Fibroblast of lung (primary cell): ENCODE measurements around the gene ERCC1. TPM values are rescaled to one million over a fixed set of nuclear protein-coding genes. Genes with fewer than 3 reads are reported as not detected.

Experiments used
- DNase-seq, 2 donors: peaks; one replicate each; pipeline versions ENCODE4 v3.0.0 to v3.0.0-alpha.2; 2010; ENCODE audit warnings: low read depth in 2 of 2
- H2AFZ ChIP-seq: 2 replicates; pipeline ENCODE4 v1.5.1; 2012; ENCODE audit warnings: low read length, control low read depth, inconsistent platforms
- H3K27ac ChIP-seq: 2 replicates; pipeline ENCODE4 v1.5.1; 2011; ENCODE audit warnings: low read length, control low read depth; ENCODE audit not compliant: insufficient read depth
- H3K27me3 ChIP-seq: 2 replicates; pipeline ENCODE4 v1.5.1; 2011; ENCODE audit warnings: mild to moderate bottlenecking, low read length; ENCODE audit not compliant: control insufficient read depth, insufficient read depth
- H3K36me3 ChIP-seq: 2 replicates; pipeline ENCODE4 v1.5.1; 2011; ENCODE audit warnings: low read length; ENCODE audit not compliant: control insufficient read depth, insufficient read depth
- H3K4me1 ChIP-seq: 2 replicates; pipeline ENCODE4 v1.5.1; 2011; ENCODE audit warnings: low read length; ENCODE audit not compliant: control insufficient read depth, insufficient read depth; ENCODE audit errors: extremely low read depth
- H3K4me2 ChIP-seq: 2 replicates; pipeline ENCODE4 v1.5.1; 2011; ENCODE audit warnings: low read length, control low read depth; ENCODE audit not compliant: insufficient read depth; ENCODE audit errors: extremely low read depth
- H3K4me3 ChIP-seq, 4 experiments: fragments of 200-600 bp in 1 of 4; sonication (generic) in 1 of 4; replicated peaks in 1 of 4; 2 replicates each; pipeline ENCODE4 v1.5.1; 2011 to 2016; ENCODE audit warnings: low read length in 4 of 4, low read depth in 3 of 4, mild to moderate bottlenecking in 3 of 4, control low read depth in 2 of 4, inconsistent platforms in 1 of 4, mixed read lengths in 1 of 4; ENCODE audit not compliant: insufficient read depth in 1 of 4; ENCODE audit errors: control extremely low read depth in 1 of 4
- H3K79me2 ChIP-seq: 2 replicates; pipeline ENCODE4 v1.5.1; 2012; ENCODE audit warnings: mild to moderate bottlenecking, low read length, inconsistent platforms; ENCODE audit not compliant: control insufficient read depth, insufficient read depth
- H3K9ac ChIP-seq: 2 replicates; pipeline ENCODE4 v1.5.1; 2011; ENCODE audit warnings: mild to moderate bottlenecking, low read length, control low read depth; ENCODE audit not compliant: insufficient read depth
- H3K9me3 ChIP-seq: 2 replicates; pipeline ENCODE4 v1.5.1; 2012; ENCODE audit warnings: low read depth, low read length; ENCODE audit not compliant: control insufficient read depth, insufficient read depth
- H4K20me1 ChIP-seq: 2 replicates; pipeline ENCODE4 v1.5.1; 2011; ENCODE audit warnings: low read length; ENCODE audit not compliant: control insufficient read depth, insufficient read depth; ENCODE audit errors: extremely low read depth
- EZH2 ChIP-seq: IDR thresholded peaks from 2 replicates; pipeline ENCODE4 v1.5.1; 2012; ENCODE audit warnings: low read length, control low read depth, mild to moderate bottlenecking; ENCODE audit errors: missing control alignments
- polyA plus RNA-seq, 2 donors: library from polyadenylated mRNA; depleted of rRNA in 1 of 2; stranded (reverse) in 1 of 2; unstranded in 1 of 2; fragments of >200 nt; gene quantifications; 2 replicates each; pipeline ENCODE4 v1.2.1, GENCODE V29; 2011 to 2012; ENCODE audit warnings: missing spikeins in 1 of 2
- total RNA-seq: library from RNA; depleted of rRNA; stranded (reverse); fragments of >200 nt; gene quantifications from 2 replicates; pipeline ENCODE4 v1.2.1, GENCODE V29; 2014
- TF ChIP-seq, protein P1 (sequence below), 2 donors: IDR thresholded peaks in 1 of 2; conservative IDR thresholded peaks in 1 of 2; 1 replicate in 1 of 2; 2 replicates in 1 of 2; pipeline ENCODE4 v1.5.1; 2011 to 2012; ENCODE audit warnings: low read length in 2 of 2, control low read depth in 1 of 2, inconsistent platforms in 1 of 2, low read depth in 1 of 2, mild to moderate bottlenecking in 1 of 2

Gene ERCC1
- total and polyA plus RNA-seq, 2 donors (not counting 1 experiment from before 2014, with no cell fraction given) = 49.3 to 81.1 TPM

DNA sequence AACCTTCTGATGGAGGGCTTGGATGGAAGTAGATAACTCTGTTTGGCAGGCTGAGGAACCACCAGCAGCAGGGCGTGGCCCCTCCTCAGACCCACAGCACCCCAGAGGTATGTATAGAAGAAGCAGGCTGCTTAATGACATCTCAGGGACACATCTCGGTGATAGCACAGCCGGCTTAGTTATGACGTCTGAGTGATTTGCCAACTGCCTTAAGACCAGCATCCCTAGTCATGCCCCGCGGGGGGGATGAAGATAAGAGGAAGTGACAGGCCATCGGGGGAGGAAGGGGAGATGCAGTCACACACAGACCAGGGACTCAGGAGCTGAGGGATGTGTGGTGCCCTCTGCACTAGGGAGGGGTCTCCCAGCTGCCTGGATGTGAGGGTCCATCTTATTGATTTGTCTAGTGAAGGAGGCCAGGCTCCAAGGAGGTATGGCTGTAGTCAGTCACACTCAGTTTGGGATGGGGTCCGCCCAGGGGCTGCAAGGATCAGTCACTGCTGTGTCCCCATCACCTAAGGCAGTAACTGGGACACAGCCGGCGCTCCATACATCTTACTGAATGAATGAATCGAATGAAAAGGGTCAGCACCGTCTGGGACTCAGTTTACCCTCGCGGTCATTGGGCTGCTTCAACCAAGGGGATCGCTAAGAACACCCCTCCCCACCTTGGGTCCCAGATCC, 19.2 kb upstream of the ERCC1 start:
- TF ChIP-seq, protein P1, sequence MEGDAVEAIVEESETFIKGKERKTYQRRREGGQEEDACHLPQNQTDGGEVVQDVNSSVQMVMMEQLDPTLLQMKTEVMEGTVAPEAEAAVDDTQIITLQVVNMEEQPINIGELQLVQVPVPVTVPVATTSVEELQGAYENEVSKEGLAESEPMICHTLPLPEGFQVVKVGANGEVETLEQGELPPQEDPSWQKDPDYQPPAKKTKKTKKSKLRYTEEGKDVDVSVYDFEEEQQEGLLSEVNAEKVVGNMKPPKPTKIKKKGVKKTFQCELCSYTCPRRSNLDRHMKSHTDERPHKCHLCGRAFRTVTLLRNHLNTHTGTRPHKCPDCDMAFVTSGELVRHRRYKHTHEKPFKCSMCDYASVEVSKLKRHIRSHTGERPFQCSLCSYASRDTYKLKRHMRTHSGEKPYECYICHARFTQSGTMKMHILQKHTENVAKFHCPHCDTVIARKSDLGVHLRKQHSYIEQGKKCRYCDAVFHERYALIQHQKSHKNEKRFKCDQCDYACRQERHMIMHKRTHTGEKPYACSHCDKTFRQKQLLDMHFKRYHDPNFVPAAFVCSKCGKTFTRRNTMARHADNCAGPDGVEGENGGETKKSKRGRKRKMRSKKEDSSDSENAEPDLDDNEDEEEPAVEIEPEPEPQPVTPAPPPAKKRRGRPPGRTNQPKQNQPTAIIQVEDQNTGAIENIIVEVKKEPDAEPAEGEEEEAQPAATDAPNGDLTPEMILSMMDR (conservative IDR thresholded peaks at IDR 0.05 in 1 of 2, IDR thresholded peaks at IDR 0.05 in 1 of 2; ENCODE audit: low read depth in 1 of 2, low read length in 2 of 2) = no peak
- TF ChIP-seq EZH2 = no peak
- DNase-seq = peak; percentile 36 to 41
- Histone ChIP-seq H3K36me3 (no peaks in the 10 kb centered on the region), H4K20me1 (no peaks in the 10 kb centered on the region), H3K27ac (peak overlapping the region; percentile 78), H3K79me2 (no peaks in the 10 kb centered on the region), H3K9me3 (no peaks in the 10 kb centered on the region), H3K27me3 (no peaks in the 10 kb centered on the region), H3K9ac (peak overlapping the region; percentile 78), H3K4me3 (peak overlapping the region; percentile 4 to 58 (median 40)), H3K4me1 (peaks cover 17% of the 10 kb centered on the region), H2AFZ (no peak overlapping the region), H3K4me2 (peak overlapping the region; percentile 44)

DNA sequence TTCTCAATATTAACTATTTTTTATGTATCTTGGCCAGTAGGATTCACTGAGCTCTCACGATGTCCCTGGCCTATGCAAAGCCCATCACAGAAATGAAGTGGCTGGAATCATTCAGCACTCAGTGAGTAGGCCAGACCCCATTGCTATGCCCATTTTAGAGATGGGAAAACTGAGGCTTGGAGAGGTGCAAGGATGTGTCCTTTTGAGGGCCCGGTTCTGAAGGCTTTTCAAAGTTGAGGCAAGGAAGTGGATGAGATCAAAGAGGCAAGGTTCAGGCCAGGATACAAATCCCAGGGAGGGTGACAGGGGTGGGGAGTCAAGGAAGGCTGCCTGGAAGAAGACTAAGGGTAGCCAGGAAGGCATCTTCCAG, 18.7 kb upstream of the ERCC1 start:
- Histone ChIP-seq H4K20me1 (no peaks in the 10 kb centered on the region), H2AFZ (no peak overlapping the region), H3K9ac (no peak overlapping the region), H3K4me3 (no peak overlapping the region), H3K4me1 (peaks cover 17% of the 10 kb centered on the region), H3K27ac (peak overlapping the region; percentile 78), H3K9me3 (no peaks in the 10 kb centered on the region), H3K4me2 (no peak overlapping the region), H3K36me3 (no peaks in the 10 kb centered on the region), H3K79me2 (no peaks in the 10 kb centered on the region), H3K27me3 (no peaks in the 10 kb centered on the region)
- no peak for TF ChIP-seq EZH2
- TF ChIP-seq, protein P1 (conservative IDR thresholded peaks at IDR 0.05 in 1 of 2, IDR thresholded peaks at IDR 0.05 in 1 of 2; ENCODE audit: low read depth in 1 of 2, low read length in 2 of 2) = no peak
- no peak for DNase-seq

DNA sequence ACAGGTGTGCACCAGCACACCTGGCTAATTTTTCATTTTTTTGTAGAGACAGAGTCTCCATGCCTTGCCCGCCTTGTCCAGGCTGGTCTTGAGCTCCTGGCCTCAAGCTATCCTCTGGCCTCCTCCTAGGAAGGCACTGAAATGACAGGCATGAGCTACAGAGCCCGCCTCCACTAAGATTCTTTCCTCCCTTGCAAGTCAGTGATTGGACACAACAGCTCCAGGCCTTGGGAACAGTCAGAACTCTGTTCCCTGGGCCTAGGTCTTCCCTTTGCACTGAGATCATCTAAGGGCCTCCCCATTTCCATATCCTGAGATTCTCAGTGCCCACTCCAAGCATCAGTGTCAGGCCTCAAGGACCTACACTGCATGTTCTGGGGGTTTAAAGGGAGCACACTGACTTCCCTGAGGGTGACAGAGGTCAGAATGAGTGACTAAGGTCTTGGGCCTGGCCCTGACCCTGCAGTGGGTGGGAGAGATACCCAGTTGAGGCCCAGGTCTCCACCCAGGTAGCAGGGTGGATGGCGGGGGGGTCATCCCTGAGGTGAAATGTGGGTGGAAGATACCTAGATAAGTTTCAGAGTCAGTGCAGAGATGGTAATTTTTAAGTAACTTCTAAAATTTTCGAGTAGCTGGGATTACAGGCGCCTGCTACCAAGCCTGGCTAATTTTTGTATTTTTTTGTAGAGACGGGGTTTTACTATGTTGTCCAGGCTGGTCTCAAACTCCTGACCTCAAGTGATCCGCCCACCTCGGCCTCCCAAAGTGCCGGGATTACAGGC, 17.3 kb upstream of the ERCC1 start:
- H3K27me3 ChIP-seq = no peaks in the 10 kb centered on the region
- no peak overlapping the region for H3K9ac ChIP-seq
- peak in 1 of 2 donors; percentile 50 for DNase-seq
- H2AFZ ChIP-seq = no peak overlapping the region
- no peaks in the 10 kb centered on the region for H3K9me3 ChIP-seq
- peak overlapping the region; percentile 87 for H3K27ac ChIP-seq
- H3K4me3 ChIP-seq = no peak overlapping the region
- peaks cover 17% of the 10 kb centered on the region for H3K4me1 ChIP-seq
- H3K4me2 ChIP-seq = no peak overlapping the region
- no peaks in the 10 kb centered on the region for H3K79me2 ChIP-seq
- H4K20me1 ChIP-seq = no peaks in the 10 kb centered on the region
- no peaks in the 10 kb centered on the region for H3K36me3 ChIP-seq
- TF ChIP-seq, protein P1 (conservative IDR thresholded peaks at IDR 0.05 in 1 of 2, IDR thresholded peaks at IDR 0.05 in 1 of 2; ENCODE audit: low read depth in 1 of 2, low read length in 2 of 2) = no peak
- no peak for TF ChIP-seq EZH2
